ENCODE measurements around the gene RIPOR3. TPM values are rescaled to one million over a fixed set of nuclear protein-coding genes. Genes with fewer than 3 reads are reported as not detected.

Gene RIPOR3
- polyA plus RNA-seq, 1 donor from 2014 or later: not detected

DNA sequence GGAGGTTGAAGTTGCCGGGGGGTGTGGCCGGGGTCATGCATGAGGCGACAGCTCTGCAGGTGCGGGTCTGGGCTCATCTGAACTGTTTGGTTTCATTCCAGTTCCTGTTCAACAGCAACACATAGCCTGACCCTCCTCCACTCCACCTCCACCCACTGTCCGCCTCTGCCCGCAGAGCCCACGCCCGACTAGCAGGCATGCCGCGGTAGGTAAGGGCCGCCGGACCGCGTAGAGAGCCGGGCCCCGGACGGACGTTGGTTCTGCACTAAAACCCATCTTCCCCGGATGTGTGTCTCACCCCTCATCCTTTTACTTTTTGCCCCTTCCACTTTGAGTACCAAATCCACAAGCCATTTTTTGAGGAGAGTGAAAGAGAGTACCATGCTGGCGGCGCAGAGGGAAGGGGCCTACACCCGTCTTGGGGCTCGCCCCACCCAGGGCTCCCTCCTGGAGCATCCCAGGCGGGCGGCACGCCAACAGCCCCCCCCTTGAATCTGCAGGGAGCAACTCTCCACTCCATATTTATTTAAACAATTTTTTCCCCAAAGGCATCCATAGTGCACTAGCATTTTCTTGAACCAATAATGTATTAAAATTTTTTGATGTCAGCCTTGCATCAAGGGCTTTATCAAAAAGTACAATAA, 108.6 kb downstream of the RIPOR3 start:
- Histone ChIP-seq H3K9ac (ENCODE audit: low read length) (no peak overlapping the region), H3K4me3 (ENCODE audit: low read length) (no peak overlapping the region), H3K9me2 (ENCODE audit: insufficient read depth, low read length) (no peaks in the 10 kb centered on the region), H4K20me1 (ENCODE audit: insufficient read depth) (no peaks in the 10 kb centered on the region), H3F3A (ENCODE audit: insufficient read depth, low read length, poor library complexity, severe bottlenecking) (no peaks in the 10 kb centered on the region), H3K27ac (ENCODE audit: low read length) (no peak overlapping the region), H3K27me3 (ENCODE audit: insufficient read depth, low read depth, low read length) (no peaks in the 10 kb centered on the region), H3K79me2 (replicated peaks; ENCODE audit: insufficient read depth, low read length) (no peaks in the 10 kb centered on the region), H3K4me2 (ENCODE audit: low read length) (no peak overlapping the region), H3K36me3 (ENCODE audit: insufficient read depth, low read length) (peaks cover 11% of the 10 kb centered on the region), H3K9me3 (ENCODE audit: low read length) (no peaks in the 10 kb centered on the region), H2AFZ (ENCODE audit: low read depth, low read length) (no peak overlapping the region)
- TF ChIP-seq RAD21 (conservative IDR thresholded peaks at IDR 0.05) (no peak), TAF1 (IDR thresholded peaks at IDR 0.05; ENCODE audit: low read depth) (no peak), EZH2 (IDR thresholded peaks at IDR 0.05; ENCODE audit: borderline replicate concordance, insufficient read depth, low read length, poor library complexity, severe bottlenecking) (no peak), SMC3 (conservative IDR thresholded peaks at IDR 0.05; ENCODE audit: poor library complexity) (no peak), MXI1 (conservative IDR thresholded peaks at IDR 0.05; ENCODE audit: poor library complexity, severe bottlenecking) (no peak), EP300 (conservative IDR thresholded peaks at IDR 0.05; ENCODE audit: poor library complexity, severe bottlenecking) (no peak), POLR2AphosphoS5 (IDR thresholded peaks at IDR 0.05) (no peak)
- TF ChIP-seq, protein P1, sequence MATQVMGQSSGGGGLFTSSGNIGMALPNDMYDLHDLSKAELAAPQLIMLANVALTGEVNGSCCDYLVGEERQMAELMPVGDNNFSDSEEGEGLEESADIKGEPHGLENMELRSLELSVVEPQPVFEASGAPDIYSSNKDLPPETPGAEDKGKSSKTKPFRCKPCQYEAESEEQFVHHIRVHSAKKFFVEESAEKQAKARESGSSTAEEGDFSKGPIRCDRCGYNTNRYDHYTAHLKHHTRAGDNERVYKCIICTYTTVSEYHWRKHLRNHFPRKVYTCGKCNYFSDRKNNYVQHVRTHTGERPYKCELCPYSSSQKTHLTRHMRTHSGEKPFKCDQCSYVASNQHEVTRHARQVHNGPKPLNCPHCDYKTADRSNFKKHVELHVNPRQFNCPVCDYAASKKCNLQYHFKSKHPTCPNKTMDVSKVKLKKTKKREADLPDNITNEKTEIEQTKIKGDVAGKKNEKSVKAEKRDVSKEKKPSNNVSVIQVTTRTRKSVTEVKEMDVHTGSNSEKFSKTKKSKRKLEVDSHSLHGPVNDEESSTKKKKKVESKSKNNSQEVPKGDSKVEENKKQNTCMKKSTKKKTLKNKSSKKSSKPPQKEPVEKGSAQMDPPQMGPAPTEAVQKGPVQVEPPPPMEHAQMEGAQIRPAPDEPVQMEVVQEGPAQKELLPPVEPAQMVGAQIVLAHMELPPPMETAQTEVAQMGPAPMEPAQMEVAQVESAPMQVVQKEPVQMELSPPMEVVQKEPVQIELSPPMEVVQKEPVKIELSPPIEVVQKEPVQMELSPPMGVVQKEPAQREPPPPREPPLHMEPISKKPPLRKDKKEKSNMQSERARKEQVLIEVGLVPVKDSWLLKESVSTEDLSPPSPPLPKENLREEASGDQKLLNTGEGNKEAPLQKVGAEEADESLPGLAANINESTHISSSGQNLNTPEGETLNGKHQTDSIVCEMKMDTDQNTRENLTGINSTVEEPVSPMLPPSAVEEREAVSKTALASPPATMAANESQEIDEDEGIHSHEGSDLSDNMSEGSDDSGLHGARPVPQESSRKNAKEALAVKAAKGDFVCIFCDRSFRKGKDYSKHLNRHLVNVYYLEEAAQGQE (IDR thresholded peaks at IDR 0.05; ENCODE audit: borderline replicate concordance): no peak
- TF ChIP-seq, protein P2, sequence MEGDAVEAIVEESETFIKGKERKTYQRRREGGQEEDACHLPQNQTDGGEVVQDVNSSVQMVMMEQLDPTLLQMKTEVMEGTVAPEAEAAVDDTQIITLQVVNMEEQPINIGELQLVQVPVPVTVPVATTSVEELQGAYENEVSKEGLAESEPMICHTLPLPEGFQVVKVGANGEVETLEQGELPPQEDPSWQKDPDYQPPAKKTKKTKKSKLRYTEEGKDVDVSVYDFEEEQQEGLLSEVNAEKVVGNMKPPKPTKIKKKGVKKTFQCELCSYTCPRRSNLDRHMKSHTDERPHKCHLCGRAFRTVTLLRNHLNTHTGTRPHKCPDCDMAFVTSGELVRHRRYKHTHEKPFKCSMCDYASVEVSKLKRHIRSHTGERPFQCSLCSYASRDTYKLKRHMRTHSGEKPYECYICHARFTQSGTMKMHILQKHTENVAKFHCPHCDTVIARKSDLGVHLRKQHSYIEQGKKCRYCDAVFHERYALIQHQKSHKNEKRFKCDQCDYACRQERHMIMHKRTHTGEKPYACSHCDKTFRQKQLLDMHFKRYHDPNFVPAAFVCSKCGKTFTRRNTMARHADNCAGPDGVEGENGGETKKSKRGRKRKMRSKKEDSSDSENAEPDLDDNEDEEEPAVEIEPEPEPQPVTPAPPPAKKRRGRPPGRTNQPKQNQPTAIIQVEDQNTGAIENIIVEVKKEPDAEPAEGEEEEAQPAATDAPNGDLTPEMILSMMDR (IDR thresholded peaks at IDR 0.05; ENCODE audit: poor library complexity, severe bottlenecking): no peak

DNA sequence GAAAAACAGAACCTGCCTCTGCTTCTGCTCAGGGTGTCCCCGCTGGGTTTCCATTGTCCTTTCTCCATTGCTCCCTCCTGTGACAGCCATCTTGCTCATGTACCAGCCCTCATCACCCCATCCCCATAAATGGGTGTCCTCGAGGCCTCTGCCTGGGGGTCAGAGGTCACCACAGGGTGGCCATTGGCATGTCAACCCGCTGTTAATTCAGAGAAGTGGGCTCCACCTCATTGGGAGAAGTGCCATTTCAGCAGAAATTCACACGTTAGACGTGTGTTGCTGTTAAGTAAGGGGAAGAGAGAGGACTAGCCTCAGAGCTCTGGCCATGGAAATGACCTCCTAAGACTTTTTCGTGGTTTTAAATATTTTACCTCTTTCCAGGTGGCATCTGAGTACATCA, 109.2 kb downstream of the RIPOR3 start:
- Histone ChIP-seq H3K4me3 (ENCODE audit: low read length) (no peak overlapping the region), H3K4me2 (ENCODE audit: low read length) (no peak overlapping the region), H4K20me1 (ENCODE audit: insufficient read depth) (no peaks in the 10 kb centered on the region), H3K9me2 (ENCODE audit: insufficient read depth, low read length) (no peaks in the 10 kb centered on the region), H3K79me2 (replicated peaks; ENCODE audit: insufficient read depth, low read length) (no peaks in the 10 kb centered on the region), H2AFZ (ENCODE audit: low read depth, low read length) (no peak overlapping the region), H3K9me3 (ENCODE audit: low read length) (no peaks in the 10 kb centered on the region), H3K27me3 (ENCODE audit: insufficient read depth, low read depth, low read length) (no peaks in the 10 kb centered on the region), H3F3A (ENCODE audit: insufficient read depth, low read length, poor library complexity, severe bottlenecking) (no peaks in the 10 kb centered on the region), H3K27ac (ENCODE audit: low read length) (no peak overlapping the region), H3K36me3 (ENCODE audit: insufficient read depth, low read length) (peaks cover 11% of the 10 kb centered on the region), H3K9ac (ENCODE audit: low read length) (no peak overlapping the region)
- TF ChIP-seq TAF1 (IDR thresholded peaks at IDR 0.05; ENCODE audit: low read depth): no peak
- TF ChIP-seq POLR2AphosphoS5 (IDR thresholded peaks at IDR 0.05): no peak
- TF ChIP-seq, protein P2 (IDR thresholded peaks at IDR 0.05; ENCODE audit: poor library complexity, severe bottlenecking): no peak
- no peak for TF ChIP-seq EZH2 (IDR thresholded peaks at IDR 0.05; ENCODE audit: borderline replicate concordance, insufficient read depth, low read length, poor library complexity, severe bottlenecking)
- no peak for TF ChIP-seq SMC3 (conservative IDR thresholded peaks at IDR 0.05; ENCODE audit: poor library complexity)
- TF ChIP-seq RAD21 (conservative IDR thresholded peaks at IDR 0.05): no peak
